Mononuclear cell (primary cell): Measurements from ENCODE around the gene HEY2. TPM values are rescaled to one million over a fixed set of nuclear protein-coding genes. Genes with fewer than 3 reads are reported as not detected.

Experiments used
- H3K27me3 ChIP-seq: 2 replicates; pipeline ENCODE4 v1.6.0; 2011; ENCODE audit warnings: low read length, control low read depth; ENCODE audit not compliant: insufficient read depth
- H3K4me1 ChIP-seq: 2 replicates; pipeline ENCODE4 v1.5.1; 2011; ENCODE audit warnings: mild to moderate bottlenecking, low read length, control low read depth; ENCODE audit not compliant: insufficient read depth
- H3K4me3 ChIP-seq: 2 replicates; pipeline ENCODE4 v1.5.1; 2011; ENCODE audit warnings: mild to moderate bottlenecking, low read length, moderate library complexity
- H3K9me3 ChIP-seq: 2 replicates; pipeline ENCODE4 v1.5.1; 2011; ENCODE audit warnings: low read depth, mild to moderate bottlenecking, control low read depth, low read length
- total RNA-seq: library from RNA; depleted of rRNA; stranded (reverse); fragments of >200 nt; gene quantifications from one replicate; pipeline ENCODE4 v1.2.3, GENCODE V29; 2012

The HEY2 gene
- total RNA-seq, 1 donor = 0.10 TPM

- Histone ChIP-seq H3K4me1 (peaks cover 36% of the 10 kb centered on the region), H3K27me3 (no peaks in the 10 kb centered on the region), H3K9me3 (no peaks in the 10 kb centered on the region), H3K4me3 (no peak overlapping the region)
Measured at GRCh38 chr6:125808591-125808990, 59.2 kb downstream of the HEY2 start.

GRCh38 chr6:125809570-125810170 is 60.2 kb downstream of the HEY2 start:
- H3K4me1 ChIP-seq = peaks cover 37% of the 10 kb centered on the region
- H3K4me3 ChIP-seq = no peak overlapping the region
- H3K9me3 ChIP-seq = no peaks in the 10 kb centered on the region
- no peaks in the 10 kb centered on the region for H3K27me3 ChIP-seq

GRCh38 chr6:125810445-125810844 is 61.0 kb downstream of the HEY2 start:
- Histone ChIP-seq H3K27me3 (no peaks in the 10 kb centered on the region), H3K9me3 (no peaks in the 10 kb centered on the region), H3K4me1 (peaks cover 38% of the 10 kb centered on the region), H3K4me3 (no peak overlapping the region)

Other genes with a start within 250 kb of the HEY2 start
- gene NCOA7, start 41.3 kb downstream of the HEY2 start, total RNA-seq = 14.8 TPM
- 22.5 TPM for gene HINT3, start 207.1 kb downstream of the HEY2 start, total RNA-seq
- gene TRMT11, start 236.9 kb downstream of the HEY2 start, total RNA-seq = 35.2 TPM